Activated T-cell treated with anti-CD3 and anti-CD28 coated beads, Interleukin-2, amount 50 U/mL, for 48 hours (primary cell): Measurements from ENCODE around the gene SDF2L1.
A peak's percentile ranks its signal among the peaks of the same experiment; 100 is the strongest.
"Not testable (repeated sequence)": the region's sequence is repeated elsewhere in the genome, so short reads cannot be mapped to it uniquely, and the experiment has no call there.

Experiments used
- DNase-seq, 2 experiments: peaks; one replicate each; pipeline ENCODE4 v3.0.0-alpha.2; 2020

SDF2L1 gene, protein sequence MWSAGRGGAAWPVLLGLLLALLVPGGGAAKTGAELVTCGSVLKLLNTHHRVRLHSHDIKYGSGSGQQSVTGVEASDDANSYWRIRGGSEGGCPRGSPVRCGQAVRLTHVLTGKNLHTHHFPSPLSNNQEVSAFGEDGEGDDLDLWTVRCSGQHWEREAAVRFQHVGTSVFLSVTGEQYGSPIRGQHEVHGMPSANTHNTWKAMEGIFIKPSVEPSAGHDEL

DNA sequence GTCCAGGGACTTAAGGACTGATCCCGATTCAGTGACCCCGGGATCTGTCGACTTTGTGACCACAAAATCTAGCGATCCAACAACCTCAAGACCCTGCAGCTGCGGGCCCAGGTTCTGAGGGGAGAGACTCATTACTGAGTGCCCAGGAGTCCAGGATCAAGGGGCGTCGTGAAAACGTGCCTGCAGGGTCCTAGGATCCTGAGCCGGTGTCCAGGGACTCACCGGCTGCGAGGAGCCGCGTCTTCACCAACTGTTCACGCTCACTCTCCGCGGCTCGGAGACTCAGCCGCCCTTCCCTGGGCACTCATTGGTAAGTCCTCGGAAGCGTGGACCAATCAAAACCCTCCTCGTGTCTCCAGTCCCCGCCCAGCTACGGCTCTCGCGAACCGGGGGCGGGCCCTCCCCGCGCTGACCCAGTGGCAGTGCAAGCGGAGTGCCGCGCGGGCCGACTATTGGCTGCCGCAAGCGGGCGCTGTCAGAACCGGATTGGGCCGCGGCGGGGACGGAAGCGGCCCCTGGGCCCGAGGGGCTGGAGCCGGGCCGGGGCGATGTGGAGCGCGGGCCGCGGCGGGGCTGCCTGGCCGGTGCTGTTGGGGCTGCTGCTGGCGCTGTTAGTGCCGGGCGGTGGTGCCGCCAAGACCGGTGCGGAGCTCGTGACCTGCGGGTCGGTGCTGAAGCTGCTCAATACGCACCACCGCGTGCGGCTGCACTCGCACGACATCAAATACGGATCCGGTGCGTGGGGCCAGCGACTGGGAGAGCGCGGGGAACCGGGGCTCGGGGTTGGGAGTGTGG, at the start of gene SDF2L1:
SDF2L1 (plus strand) TSS at position 514 of the 795 bp plus-strand sequence; CDS start at position 549, 35 bp downstream.
- peak; percentile 98 to 99 for DNase-seq

DNA sequence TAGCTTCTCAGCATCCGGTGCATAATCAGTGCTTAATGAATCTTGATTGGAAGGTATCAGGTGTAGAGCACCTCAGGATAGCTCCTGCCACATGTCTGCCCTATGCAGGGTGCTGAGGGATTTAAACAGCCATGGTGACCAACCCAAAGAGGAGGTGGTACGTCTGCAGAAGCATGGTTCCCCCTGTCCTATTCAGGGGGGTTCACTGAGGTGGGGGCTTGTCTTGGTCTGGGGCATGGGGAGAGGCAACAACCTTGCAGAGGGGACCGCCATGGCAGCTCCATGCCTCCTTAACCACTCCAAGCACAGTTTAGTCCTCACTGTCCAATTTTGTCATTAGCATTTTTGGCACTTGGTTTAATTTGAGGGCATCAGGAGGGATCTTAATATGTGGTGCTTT, 49.7 kb upstream of the SDF2L1 start:
- DNase-seq, result no peak

DNA sequence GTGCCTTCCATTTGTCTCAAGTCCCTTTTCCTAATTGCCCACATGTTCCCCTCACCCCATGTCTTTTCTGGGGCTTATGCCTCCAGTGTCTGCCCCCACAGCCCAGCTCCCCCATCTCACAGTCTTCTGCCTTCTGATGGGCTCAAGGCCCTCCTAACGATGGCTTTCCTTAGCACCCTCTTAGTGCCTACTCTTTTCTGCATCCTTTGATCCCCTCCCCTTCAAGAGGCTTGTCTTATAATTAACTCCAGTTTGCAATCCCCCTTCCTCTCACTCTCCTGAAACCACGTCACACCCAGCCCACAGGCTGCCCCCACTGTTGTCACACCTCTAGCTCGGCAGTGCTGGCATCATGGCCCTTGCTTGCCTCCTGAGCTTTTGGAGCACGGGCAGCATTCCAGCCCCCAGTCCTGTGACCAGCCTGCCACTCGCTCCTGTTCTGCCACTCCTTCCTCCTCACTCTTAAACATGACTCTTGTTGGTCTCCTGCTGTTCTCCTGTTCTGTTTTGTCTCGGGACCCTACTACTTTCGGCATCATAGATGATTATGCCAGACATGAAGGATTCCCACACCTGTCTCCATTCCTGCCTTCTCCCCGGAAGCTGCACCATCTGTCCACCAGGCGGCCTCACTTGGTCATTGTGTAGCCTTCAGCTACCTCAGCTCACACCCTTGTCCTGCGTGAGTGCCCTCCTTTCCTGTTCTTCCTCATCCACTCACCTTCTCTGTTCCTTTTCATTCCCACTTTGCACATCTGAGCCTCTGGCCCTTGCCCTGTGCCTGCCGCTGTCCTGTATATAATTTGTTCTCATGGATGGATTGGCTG, 48.5 kb upstream of the SDF2L1 start:
- no peak for DNase-seq

DNA sequence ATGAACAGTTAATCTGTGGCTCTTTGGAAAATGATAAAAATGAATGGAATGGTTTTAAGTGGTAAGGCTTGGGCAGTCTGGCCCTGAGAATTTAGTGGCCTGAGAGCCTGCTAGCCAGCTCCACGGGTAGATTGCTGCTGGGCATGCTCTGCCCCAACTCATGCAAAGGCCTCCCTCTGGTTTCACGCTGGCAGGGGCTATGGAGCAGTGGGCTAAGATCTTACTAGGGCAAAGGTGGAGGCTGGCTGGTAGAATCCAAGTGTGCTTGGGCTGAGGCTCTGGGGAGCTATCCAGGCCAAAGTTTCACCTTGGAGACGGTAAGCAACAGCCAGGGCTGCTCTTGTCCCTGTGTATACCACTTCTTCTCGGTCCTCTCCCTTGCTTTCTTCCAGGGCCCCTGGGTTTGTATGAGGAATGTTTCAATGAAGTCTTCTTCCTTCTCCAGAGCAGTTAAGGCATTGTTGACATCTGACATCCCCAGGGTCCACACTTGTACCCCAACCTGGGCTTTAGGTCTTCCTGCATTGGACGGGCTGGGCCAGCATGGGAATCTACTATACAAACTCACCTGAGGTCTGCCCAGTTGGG, 47.1 kb upstream of the SDF2L1 start:
- no peak for DNase-seq

DNA sequence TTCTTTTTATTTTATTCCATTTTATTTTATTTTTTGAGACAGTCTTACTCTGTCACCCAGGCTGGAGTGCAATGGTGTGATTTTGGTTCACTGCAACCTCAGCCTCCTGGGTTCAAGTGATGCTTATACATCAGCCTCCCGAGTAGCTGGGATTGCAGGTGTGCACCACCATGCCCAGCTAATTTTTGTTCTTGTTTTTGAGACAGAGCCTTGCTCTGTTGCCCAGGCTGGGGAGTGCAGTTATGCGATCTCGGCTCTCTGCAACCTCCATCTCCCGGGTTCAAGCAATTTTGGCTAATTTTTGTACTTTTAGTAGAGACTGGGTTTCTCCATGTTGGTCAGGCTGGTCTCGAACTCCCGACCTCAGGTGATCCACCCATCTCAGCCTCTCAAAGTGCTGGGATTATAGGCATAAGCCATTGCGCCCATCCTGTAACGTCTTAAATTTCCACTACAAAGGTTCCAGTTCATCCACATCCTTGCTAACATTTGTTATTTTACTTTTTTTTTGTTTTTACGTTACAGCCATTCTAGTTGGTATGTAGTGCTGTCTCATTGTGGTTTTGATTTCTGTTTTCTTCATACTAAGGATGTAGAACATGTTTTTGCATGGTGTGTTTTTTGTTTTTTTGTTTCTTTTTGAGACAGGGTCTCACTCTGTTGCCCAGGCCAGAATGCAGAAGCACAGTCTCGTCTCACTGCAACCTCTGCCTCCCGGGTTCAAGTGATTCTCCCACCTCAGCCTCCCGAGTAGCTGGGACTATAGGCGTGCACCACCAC, 45.6 kb upstream of the SDF2L1 start:
- DNase-seq, result not testable (repeated sequence)

DNA sequence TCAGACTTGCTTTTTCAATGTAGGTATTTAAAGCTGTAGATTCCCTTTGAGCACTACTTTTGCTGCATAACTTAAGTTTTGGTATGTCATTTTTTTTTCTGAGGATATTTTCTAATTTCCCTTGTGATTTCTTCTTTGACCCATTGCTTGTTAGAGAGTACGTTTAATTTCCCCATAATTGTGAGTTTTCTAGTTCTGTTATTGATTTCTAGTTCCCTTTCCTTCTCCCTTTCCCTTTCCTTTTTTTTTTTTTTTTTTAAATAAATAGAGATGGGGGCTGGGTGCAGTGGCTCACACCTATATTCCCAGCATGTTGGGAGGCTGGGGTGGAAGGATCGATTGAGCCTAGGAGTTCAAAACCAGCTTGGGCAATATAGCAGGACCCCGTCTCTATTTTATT, 43.8 kb upstream of the SDF2L1 start:
- DNase-seq, result no peak

DNA sequence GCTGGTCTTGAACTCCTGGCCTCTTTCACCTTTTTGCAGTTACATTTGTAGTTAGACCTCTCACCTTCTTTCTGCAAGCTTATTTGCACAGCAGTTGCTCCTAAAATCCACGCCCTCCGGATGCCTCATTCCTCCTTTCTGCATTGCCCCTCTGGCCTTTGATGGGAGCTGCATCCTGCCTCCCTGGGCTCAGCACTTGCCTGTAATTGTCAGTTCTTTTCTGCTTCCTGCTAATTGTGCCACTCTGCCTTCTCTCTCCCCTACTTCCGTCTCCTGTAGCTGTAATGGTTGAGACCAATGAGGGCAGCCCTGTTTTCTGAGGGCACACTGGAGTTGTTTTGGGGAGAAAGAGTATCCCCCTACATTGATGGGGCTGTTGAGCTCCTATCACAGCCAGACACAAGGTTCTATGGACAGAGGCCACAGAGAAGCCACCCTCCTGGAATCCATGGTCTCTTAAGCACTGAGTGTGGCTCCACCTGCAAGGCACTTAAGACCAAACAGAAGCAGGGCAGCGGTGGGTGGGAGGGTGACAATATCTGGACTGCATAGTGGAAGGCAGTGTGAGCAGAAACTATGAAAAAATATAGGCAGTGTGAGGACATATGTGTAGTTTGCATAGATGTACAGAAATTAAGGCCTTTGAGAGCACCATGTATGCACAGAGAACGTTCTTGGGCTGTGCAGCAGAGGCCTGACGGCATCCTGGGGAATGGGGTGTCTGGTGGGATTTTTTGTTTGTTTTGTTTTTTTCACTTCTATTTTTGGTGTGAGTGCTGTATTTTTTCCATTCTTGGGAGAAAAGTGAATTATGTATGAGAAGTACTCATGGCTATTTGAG, 42.8 kb upstream of the SDF2L1 start:
- DNase-seq, result no peak

DNA sequence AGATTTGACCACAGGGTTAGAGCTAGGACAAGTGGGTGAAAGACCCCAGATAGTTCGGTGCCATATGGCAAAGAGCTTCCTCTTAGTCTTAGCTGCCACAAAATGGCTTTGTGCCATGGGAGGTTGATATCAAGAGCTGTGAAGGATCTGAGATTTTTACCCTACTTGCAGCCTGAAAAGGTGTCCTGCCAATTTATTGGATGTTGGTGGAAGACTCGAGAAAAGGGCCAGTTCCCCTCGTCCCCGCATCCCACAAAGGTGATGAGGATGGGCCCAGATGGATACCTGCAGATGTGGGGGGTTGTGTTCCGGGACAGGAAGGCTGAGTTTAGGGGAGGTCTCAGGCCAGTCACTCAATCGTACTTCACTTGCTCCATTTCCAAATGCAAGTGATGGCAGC, 39.5 kb upstream of the SDF2L1 start:
- no peak for DNase-seq

DNA sequence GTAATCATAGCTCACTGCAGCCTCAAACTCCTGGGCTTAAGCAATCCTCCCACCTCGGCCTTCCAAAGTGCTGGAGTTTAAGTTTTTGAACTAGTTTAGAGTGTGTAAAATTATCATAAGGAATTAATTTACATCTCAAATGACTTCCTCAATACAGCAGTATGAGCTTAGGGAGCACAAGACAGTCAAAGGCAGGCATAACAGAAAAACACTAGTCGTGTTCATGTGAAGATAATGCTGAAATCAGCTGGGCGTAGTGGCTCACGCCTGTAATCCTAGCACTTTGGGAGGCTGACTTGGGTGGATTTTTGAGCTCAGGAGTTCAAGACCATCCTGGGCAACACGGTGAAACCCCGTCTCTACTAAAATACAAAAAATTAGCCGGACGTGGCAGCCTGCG, 38.1 kb upstream of the SDF2L1 start:
- DNase-seq, result no peak

DNA sequence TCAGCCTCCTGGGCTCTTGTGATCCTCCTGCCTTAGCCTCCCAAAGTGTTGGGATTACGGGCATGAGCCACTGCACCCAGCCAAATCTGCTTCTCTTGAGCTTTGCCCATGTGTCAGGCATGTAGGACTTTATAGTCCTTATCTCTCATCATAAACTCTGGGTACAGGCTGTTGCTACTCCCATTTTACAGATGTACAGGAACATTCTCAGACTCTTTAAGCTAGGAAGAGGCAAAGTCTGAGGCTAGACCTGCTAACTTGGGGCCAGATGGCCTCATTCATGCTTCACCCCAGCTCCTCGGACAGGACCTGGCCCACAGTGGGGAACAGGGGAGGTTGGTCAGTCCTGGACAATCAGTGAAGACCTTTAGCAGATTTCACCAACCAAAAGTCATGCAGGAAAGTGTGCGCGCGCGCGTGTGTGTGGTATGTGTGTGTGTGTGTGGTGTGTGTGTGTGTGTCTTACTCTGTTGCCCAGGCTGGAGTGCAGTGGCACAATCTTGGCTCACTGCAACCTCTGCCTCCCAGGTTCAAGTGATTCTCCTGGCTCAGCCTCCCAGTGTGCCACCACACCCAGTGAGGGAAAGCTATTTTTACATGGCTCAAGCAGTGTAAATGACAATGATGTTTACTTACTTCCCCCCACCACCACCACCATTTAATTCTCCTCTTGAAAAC, 36.1 kb upstream of the SDF2L1 start:
- no peak for DNase-seq

DNA sequence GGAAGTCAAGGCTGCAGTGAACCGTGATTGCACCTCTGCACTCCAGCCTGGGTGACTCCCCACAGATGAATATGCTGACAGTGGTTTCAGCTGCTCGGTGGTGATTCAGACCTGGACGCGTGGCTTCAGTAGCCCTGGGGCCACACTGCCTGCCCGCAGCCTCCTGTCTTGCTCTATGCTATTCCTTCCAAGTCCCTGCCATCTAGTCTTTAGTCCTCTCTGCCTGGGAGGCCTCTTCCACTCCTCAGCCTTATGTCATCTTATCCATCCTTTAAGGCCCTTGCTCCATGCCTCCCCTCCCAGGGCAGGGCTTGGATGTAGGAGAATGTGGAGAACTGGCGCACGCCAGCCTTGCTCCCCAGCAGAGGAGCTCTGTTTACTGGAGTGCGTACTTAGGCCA, 35.3 kb upstream of the SDF2L1 start:
- DNase-seq, result no peak

DNA sequence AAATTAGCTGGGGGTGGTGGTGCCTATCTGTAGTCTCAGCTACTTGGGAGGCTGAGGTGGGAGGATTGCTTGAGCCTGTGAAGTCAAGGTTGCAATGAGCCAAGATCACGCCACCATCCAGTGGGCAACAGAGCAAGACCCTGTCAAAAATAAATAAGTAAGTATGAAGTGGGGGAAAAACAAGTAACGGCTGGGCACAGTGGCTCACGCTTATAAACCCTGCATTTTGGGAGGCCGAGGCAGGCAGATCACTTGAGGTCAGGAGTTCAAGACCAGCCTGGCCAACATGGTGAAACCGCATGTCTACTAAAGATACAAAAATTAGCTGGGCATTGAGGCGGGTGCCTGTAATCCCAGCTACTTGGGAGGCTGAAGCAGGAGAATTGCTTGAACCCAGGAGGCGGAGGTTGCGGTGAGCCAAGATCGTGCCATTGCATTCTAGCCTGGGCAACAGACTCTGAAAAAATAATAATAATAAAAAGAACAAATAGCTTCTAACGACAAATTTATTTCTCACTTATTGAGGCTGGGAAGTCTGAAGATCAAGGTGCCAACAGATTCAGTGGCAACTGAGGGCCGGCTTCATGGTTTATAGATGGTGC, 32.4 kb upstream of the SDF2L1 start:
- not testable (repeated sequence) for DNase-seq

DNA sequence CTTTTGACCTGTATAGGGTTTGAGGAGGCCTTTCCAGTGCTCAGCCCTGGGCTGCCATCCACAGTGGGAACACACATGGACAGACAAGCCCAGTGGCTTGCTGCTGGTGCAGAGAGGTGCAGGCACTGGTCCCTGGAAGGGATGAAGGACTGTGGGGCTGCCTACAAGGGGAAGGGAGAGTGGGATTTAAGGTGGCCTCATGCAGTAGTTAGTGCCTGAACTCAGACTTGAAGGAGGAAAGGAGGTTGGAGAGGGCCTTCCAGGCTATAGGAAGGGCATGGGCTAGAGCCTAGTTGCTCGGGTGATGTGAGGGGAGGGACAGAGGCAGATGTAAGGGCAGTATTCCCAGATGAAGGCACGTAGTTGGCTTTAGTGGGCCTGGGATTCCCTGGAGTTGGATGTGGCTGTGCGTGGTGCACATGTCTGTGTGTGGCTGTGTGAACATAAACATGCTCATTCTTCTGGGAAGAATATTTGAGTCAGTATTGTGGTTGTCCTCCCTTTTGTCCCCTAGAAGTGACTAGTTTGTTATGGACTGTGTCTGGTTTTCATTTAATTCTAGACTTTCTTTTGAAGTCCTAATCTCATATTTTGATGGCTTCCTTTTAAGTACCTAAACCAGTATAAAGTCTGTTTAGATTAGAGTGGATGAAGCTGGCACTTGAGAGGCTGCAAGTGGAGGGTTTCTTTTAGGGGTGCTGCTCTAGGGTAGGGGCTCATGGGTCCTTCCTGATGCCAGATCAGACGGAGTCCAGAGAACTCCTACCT, 30.7 kb upstream of the SDF2L1 start:
- DNase-seq, result no peak

DNA sequence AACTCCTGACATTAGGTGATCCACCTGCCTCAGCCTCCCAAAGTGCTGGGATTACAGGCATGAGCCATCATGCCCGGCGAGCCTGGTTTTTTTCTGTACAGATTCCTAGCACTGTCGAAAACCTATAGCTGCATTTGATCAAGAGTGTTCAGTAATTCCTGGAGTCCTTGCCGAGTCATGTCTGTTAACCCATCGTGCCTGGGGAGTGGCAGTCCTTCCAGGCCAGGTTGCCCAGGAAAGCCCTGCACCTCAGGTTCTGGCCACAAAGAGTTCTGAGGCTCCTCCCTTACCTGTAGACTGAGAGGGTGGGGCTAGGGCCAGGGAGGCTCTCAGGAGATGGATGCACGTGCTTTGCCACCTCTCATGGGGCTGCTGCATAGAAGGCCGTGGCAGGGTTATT, 29.2 kb upstream of the SDF2L1 start:
- DNase-seq, result no peak

DNA sequence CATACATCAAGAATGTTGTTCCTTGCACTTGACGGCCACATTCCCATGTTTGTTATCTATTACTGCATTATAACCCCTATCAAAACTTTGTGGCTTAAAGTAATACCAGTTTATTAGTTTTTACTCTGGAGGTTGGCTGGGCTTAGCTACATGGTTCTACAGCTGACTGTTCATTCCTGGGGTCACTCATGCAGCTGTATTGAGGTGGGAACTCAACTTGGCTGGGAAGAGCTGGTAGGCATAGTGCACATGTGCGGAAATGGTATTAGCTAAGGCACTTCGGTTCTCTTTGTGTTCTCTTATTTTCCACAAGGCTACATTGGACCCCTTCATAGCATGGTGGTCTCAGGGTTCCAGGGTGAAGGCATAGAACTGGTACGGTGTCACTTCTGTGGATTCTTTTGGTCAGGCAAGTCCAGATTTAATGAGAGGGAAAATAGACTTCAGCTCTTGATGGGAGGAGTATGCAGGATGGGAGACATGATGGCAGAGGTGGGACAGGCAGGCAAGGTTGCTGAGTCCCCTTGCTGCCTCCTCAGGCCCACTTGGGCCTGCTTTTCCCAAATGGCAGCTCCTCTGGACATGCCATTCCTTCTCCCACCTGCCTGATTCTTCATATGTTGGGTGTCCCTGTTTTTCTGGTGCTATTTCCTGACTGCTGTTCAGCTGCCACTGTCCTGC, 28.4 kb upstream of the SDF2L1 start:
- DNase-seq, result no peak

DNA sequence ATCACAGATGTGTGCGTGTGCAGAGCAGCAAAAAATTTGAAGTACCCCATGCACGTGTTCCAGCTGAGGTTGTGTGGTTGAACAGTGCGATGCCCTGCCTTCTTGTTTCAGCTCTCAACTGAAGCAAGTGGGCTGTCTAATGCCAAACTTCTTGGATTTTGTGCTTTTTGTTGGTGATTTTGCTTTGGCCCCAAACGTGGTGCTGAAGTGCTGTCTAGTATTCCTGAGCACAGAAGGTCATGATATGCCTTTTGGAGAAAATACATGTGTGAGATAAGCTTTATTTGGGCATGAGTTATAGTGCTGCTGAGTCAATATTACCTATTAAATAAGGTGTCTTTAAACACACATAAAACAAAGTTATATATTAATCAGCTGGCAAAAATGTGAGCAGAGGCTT, 26.4 kb upstream of the SDF2L1 start:
- no peak for DNase-seq

DNA sequence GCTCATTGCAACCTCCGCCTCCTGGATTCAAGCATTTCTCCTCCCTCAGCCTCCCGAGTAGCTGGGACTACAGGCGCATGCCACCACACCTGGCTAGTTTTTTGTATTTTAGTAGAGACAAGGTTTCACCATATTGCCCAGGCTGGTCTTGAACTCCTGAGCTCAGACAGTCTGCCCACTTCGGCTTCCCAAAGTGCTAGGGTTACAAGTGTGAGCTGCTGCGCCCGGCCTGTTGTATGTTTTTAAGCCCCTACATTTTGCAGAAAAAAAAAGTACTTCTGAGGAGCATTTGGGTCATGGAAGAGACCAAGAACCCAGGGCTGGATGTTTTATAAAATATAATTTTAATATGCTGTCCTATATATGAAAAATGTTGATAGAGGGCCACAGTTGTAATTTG, 24.8 kb upstream of the SDF2L1 start:
- not testable (repeated sequence) for DNase-seq

DNA sequence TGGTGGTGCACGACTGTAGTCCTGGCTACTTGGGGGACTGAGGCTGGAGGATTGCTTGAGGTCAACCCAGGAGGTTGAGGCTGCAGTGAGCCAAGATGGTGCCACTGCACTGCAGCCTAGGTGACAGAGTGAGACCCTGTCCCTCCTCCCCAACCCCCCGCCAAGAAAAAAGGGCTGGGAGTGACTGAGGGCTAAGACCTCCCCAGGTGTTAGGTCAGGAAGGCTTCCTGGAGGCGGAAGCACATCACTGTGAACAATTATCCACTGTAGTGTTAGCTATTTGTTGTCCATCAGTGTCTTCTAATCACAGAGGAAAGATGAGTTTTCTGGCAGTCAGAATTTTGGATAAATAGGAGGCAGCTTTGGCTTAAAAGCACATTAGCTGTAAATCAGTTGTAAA, 21.1 kb upstream of the SDF2L1 start:
- no peak for DNase-seq
